GM12878 (cell line): ENCODE results near the gene NFATC2.

Experiments
- JUNB ChIP-seq: IDR thresholded peaks from 2 replicates; pipeline ENCODE4 v1.6.1; 2016; ENCODE audit warnings: antibody characterized with exemption, mild to moderate bottlenecking
- RAD21 ChIP-seq: IDR thresholded peaks from 2 replicates; pipeline ENCODE4 v1.6.1; 2011; ENCODE audit warnings: mild to moderate bottlenecking, low read depth, low read length, moderate library complexity; ENCODE audit not compliant: insufficient read depth
- RBBP5 ChIP-seq: fragments of 200-600 bp; sonication (generic); conservative IDR thresholded peaks from 2 replicates; pipeline ENCODE4 v1.6.1; 2016

- no peak for TF ChIP-seq RBBP5
- TF ChIP-seq RAD21: no peak
- TF ChIP-seq JUNB: no peak
Observed at GRCh38 chr20:51522207-51522606, 20.3 kb downstream of the NFATC2 start.
